NOMO-1 (cell line): ENCODE data around the gene MAD1L1.

Experiments
- DNase-seq, 2 experiments: peaks; one replicate each; lab custom pipeline; 2025; ENCODE audit not compliant: unreplicated experiment in 2 of 2; lab: John Stamatoyannopoulos, UW

Gene MAD1L1

GRCh38 chr7:2258661-2259365 is 26.1 kb upstream of the MAD1L1 start:
- DNase-seq: no peak

GRCh38 chr7:2257651-2258050 is 24.9 kb upstream of the MAD1L1 start:
- no peak for DNase-seq

GRCh38 chr7:2257046-2257551 is 24.4 kb upstream of the MAD1L1 start:
- DNase-seq: no peak

GRCh38 chr7:2256306-2257045 is 23.7 kb upstream of the MAD1L1 start:
- no peak for DNase-seq

GRCh38 chr7:2255145-2256139 is 22.7 kb upstream of the MAD1L1 start:
- DNase-seq: no peak

- DNase-seq: no peak
Observed at GRCh38 chr7:2254429-2255144, 21.8 kb upstream of the MAD1L1 start.

- no peak for DNase-seq
Observed at GRCh38 chr7:2253525-2254244, 20.9 kb upstream of the MAD1L1 start.

GRCh38 chr7:2253021-2253420 is 20.3 kb upstream of the MAD1L1 start:
- no peak for DNase-seq

- no peak for DNase-seq
Observed at GRCh38 chr7:2251841-2252771, 19.4 kb upstream of the MAD1L1 start.

- no peak for DNase-seq
Observed at GRCh38 chr7:2251381-2251780, 18.6 kb upstream of the MAD1L1 start.

- DNase-seq: no peak
Observed at GRCh38 chr7:2249744-2250323, 17.1 kb upstream of the MAD1L1 start.

- DNase-seq: peak; percentile 46 to 86
Observed at GRCh38 chr7:2248984-2249694, 16.4 kb upstream of the MAD1L1 start.

GRCh38 chr7:2247141-2247995 is 14.6 kb upstream of the MAD1L1 start:
- DNase-seq: no peak

- DNase-seq: no peak
Observed at GRCh38 chr7:2245883-2246675, 13.3 kb upstream of the MAD1L1 start.

- no peak for DNase-seq
Observed at GRCh38 chr7:2244404-2244995, 11.8 kb upstream of the MAD1L1 start.

GRCh38 chr7:2243458-2243857 is 10.7 kb upstream of the MAD1L1 start:
- no peak for DNase-seq
